ENCODE data around the gene TOP3A.

DNA sequence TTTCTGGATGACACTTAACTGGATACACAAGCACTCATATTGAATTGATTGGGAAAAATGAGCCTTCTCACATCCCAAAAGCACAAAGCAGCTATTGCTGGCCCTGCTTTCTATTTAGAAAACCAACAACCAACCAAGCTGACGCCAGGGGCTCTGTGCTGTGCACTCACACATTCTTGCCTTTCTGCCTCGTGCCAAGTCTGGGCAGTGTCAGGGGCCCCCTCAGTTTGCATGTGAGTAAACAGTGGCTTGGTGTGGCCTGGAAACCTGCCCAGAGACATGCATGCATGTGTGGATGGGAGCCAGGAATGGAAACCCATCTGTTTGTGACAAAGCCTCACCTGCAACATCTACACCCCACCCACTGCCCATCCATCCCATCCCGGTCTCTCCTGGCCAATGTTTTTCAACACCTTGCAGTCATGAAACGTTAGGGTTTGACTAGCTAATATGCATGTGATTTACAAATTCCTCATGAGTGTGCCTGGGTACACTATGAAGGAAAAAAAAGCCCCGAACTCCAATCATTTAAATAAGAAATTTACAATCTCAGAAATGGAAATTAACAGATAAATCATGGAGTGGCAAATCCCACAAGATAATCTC lies 33.9 kb downstream of the TOP3A start:
- TF ChIP-seq, protein P1, sequence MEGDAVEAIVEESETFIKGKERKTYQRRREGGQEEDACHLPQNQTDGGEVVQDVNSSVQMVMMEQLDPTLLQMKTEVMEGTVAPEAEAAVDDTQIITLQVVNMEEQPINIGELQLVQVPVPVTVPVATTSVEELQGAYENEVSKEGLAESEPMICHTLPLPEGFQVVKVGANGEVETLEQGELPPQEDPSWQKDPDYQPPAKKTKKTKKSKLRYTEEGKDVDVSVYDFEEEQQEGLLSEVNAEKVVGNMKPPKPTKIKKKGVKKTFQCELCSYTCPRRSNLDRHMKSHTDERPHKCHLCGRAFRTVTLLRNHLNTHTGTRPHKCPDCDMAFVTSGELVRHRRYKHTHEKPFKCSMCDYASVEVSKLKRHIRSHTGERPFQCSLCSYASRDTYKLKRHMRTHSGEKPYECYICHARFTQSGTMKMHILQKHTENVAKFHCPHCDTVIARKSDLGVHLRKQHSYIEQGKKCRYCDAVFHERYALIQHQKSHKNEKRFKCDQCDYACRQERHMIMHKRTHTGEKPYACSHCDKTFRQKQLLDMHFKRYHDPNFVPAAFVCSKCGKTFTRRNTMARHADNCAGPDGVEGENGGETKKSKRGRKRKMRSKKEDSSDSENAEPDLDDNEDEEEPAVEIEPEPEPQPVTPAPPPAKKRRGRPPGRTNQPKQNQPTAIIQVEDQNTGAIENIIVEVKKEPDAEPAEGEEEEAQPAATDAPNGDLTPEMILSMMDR (IDR thresholded peaks at IDR 0.05; ENCODE audit: low read length) = no peak
- TF ChIP-seq EZH2 (IDR thresholded peaks at IDR 0.05; ENCODE audit: borderline replicate concordance, low read length) = no peak
